Activated CD8-positive, alpha-beta memory T cell treated with anti-CD3 and anti-CD28 coated beads for 36 hours (primary cell): Measurements from ENCODE around the gene FRYL. TPM values are rescaled to one million over a fixed set of nuclear protein-coding genes. Genes with fewer than 3 reads are reported as not detected.
"Not testable (repeated sequence)": the region's sequence is repeated elsewhere in the genome, so short reads cannot be mapped to it uniquely, and the experiment has no call there.

Experiments
- CTCF ChIA-PET: fragments of 350-600 bp; sonication (Branson Sonifier 250); formaldehyde crosslinking; loops from one replicate; lab custom pipeline; 2021; ENCODE audit warnings: antibody characterized with exemption; lab: Charles Lee
- POLR2A ChIA-PET: fragments of 350-600 bp; sonication (Branson Sonifier 250); formaldehyde crosslinking; loops from one replicate; lab custom pipeline; 2021; ENCODE audit warnings: antibody characterized with exemption; lab: Charles Lee
- total RNA-seq, 2 experiments: library from RNA; stranded (reverse); gene quantifications; one replicate each; pipeline ENCODE4 v1.2.3, GENCODE V29; 2021

Gene FRYL
- total RNA-seq, 2 experiments from 2014 or later, result 68.7 to 77.1 TPM

DNA sequence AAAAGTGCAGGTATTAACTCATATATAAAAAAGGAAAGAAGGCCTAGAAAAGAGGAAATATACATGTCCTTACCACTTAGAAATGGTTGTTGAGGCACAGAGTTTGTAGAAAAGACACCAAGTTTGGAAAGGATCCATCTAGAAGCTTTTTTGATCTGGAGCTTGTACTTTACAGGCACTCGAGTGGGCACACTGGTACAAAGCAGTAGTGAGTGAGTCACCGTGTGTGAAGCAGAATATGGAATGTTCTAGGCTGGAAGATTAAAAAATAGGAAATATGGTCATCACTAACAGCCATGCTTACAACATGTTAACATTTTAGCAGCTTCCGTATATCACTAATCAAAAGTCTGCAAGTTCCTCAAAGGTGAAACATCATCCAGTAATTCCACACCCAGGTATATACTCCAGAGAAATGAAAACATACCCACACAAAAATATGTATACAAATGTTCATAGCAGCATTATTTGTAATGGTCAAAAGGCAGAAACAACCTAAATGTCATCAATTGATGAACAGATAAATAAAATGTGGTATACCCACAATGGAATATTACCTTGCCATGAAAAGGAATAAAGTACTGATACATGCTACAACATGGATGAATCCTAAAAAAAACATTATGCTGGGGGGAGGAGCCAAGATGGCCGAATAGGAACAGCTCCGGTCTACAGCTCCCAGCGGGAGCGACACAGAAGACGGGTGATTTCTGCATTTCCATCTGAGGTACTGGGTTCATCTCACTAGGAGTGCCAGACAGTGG, 69.5 kb downstream of the FRYL start:
- ChIA-PET CTCF (no interaction called here), POLR2A (no interaction called here)

GRCh38 chr4:48709901-48710300, 70.2 kb downstream of the FRYL start:
- CTCF ChIA-PET, result no interaction called here
- POLR2A ChIA-PET, result no interaction called here

DNA sequence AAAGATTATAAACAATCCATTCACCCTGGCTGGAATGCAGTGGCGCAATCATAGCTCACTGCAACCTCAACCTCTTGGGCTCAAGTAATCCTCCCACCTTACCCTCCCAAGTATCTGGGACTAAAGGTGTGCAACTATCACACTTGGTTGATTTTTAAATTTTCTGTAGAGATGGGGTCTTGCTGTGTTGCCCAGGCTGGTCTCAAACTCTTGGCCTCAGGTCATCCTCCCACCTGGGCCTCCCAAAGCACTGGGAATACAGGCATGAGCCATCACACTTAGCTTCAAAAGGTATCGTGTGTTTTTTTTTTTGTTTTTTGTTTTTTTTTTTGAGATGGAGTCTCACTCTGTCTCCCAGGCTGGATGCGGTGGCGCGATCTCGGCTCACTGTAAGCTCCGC, 71.5 kb downstream of the FRYL start:
- POLR2A ChIA-PET, result no interaction called here
- CTCF ChIA-PET, result interaction anchor here (0.5 kb wide), 1 partner anchor 106 kb away, joined by 3 read pairs; no protein-coding TSS in a partner anchor

DNA sequence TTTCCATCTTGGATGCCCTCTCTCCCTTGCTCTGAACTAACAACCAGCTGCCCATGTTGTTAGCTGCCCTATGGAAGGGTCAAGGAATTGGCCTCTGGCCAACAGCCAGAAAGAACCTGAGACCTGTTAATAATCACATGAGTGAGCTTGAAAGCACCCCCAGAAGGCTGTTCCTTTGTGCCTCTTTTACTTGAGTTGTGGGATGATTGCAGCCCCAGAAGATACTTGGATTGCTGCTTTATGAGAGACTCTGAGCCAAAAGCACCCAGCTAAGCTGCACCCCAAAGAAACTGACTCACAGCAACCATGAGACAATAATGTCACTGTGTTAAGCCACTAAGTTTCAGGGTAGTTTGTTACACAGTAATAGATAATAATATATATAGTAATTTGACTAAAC, 73.3 kb downstream of the FRYL start:
- ChIA-PET CTCF (no interaction called here), POLR2A (no interaction called here)

DNA sequence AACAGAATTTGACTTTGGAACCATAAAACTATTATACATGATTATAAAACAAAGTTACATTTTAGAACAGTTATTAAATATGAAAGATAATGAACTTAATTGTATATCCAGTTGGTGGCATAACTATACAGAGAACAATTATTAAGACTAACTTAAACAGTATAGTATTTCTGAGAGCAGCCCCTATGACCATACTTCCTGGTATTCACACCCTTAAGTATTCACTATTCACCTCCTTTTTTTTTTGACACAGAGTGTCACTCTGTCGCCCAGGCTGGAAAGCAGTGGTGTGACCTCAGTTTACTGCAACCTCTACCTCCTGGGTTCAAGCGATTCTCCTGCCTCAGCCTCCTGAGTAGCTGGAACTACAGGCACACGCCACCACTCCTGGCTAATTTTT, 74.5 kb downstream of the FRYL start:
- ChIA-PET POLR2A (no interaction called here), CTCF (interaction anchor here (0.6 kb wide), 1 partner anchor 8 kb away, joined by 3 read pairs; no protein-coding TSS in a partner anchor)

DNA sequence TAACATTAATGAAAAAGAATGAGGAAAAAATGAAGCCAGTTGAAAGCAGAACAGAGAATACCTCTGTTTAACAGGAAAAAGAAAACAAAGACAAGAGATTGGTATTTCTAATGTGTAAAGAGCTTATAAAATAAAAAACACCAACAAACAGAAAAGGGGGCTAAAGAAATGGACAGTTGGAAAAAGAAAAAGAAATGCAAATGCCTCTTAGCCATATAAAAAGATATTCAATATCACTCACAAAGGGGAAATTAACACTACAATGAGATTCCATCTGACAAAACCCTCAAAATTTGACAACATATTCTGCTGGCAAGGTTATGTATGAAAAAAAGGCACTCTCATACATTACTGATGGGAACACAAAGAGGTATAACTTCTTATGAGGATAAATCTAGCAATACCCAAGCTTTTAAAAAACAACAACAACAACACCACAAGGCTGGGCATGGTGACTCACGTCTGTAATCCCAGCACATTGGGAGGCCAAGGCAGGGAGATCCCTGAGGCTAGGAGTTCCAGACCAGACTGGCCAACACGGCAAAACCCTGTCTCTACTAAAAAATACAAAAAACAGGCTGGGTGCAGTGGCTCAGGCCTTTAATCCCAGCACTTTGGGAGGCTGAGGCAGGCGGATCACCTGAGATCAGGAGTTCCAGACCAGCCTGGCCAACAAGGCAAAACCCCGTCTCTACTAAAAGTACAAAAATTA, 75.8 kb downstream of the FRYL start:
- ChIA-PET CTCF (interaction anchor here (1.1 kb wide), 1 partner anchor 25 kb away, joined by 6 read pairs; no protein-coding TSS in a partner anchor), POLR2A (no interaction called here)

DNA sequence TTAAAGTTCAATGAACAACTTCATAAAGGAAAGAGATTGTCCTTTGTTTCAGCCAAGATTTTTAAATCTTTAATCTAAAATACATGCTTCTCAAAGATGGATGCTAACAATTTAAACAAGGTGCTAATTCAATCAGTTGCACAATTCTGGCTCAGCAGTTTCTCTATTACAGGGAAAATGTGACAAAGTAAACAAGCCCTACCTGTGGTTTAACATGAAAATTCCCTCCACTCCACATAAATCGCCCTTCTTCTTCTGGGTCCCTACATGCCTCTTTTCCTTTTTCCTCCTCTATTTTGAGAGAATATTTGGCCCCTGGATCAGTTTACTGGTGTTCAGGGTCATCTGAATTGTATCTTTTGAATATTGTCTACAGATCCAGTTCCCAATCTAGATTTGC, 80.6 kb downstream of the FRYL start:
- ChIA-PET CTCF (no interaction called here), POLR2A (no interaction called here)

DNA sequence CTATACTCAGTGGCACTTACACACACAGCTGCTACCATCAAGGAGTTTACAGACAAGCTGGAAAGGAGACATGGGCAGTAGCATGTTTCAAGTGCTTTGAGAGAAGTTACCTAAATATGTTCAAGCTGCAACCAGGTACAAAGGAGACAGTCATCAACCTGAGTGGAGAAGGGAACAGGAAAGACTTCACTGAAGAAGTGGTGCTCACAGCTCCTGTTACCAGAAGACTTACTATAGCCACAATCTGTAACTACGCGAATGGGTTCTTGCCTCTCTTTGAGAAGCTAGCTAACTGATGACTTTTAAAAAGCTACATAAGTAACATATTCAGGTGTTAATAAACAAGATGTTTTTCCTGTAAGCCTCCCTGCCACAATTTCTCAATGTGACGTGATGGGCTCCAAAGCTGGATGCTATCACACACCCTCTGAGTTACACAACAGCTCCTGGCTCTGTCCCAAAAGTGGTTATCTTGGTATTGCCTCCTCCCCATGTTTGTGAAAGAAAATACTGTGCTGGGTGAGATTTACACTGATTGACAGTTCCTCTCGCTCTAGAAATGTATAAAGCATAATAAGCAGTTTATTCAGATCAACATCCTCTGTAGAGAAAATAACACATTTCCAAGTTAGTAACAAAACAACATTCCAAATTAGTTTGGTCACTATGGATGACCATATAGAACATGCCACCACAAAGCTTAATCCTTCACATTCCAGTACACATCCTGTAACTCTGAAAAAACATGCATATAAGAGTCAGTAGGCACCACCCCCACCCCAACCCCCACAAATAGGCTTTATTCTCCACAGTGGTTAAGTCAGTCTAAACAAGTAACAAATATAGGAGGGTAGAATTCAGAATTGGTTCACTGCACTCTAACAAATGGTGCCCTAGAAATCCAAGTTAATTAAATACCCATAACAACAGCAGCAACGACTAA, 81.8 kb downstream of the FRYL start:
- ChIA-PET CTCF (interaction anchor here (0.8 kb wide), 1 partner anchor 12 kb away, joined by 3 read pairs; no protein-coding TSS in a partner anchor), POLR2A (no interaction called here)

DNA sequence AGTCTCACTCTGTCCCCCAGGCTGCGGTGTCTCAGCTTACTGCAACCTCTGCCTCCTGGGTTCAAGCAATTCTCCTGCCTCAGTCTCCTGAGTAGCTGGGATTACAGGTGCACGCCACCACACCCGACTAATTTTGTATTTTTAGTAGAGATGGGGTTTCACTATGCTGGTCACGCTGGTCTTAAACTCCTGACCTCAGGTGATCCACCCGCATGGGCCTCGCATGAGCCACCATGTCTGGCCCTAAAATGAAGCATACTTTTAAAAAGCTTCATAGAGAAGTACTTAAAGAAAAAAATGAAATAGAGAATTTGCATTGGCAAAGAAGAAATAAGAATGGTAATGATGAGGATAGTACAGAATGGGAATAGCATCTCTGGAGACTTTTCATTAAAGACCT, 82.6 kb downstream of the FRYL start:
- CTCF ChIA-PET, POLR2A ChIA-PET: not testable (repeated sequence)

- ChIA-PET POLR2A (interaction anchor here (0.6 kb wide), 1 partner anchor 179 kb away, joined by 3 read pairs; no protein-coding TSS in a partner anchor), CTCF (no interaction called here)
Observed at GRCh38 chr4:48694824-48695223, 85.3 kb downstream of the FRYL start.

DNA sequence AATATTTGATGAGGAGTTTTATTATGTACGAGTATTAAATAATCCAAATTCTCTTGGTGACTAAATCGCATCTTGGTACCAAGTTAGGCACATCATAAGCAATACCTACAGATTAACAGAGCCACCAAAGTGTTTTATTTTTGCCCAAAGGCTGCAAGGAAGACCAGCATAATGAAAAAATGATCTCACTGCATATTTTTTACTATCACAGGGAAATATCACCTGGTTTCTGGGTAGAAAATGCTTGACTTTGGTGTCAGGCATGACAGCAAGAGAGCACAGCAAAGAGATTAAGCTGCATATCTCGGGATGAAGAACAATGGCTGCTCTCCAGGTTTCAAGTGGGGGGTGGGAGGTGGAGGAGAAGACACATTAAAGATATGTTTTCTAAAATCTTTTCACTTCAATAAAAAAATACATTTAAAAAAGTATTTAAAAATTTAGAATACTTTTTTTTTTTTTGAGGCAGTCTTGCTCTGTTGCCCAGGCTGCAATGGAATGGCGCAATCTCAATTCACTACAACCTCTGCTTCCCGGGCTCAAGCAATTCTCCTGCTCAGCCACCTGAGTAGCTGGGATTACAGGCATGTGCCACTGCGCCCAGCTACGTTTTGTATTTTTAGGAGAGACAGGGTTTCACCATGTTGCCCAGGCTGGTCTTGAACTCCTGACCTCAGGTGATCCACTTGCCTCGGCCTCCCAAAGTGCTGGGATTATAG, 86.1 kb downstream of the FRYL start:
- CTCF ChIA-PET, result interaction anchor here (0.7 kb wide), 1 partner anchor 111 kb away, joined by 3 read pairs; no protein-coding TSS in a partner anchor
- POLR2A ChIA-PET, result interaction anchor here (0.6 kb wide), 1 partner anchor 178 kb away, joined by 3 read pairs; no protein-coding TSS in a partner anchor

DNA sequence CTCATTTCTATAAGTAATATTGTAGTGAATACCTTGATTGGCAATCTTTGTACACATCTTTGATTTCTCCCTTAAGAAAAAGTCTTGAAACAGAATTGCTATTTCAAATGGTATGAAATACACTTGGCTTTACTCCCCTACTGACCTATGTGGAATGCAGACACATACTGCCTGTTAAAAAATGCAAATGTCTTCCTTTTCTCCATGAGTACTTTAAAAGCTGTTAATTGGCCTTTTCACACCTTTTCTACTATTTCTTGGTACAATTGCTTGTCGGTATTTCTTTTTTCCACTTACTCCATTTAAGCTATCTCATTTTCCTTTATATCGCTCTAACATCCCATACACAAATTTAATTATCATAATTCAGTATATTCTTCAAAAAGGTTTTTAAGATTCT, 87.2 kb downstream of the FRYL start:
- ChIA-PET POLR2A (no interaction called here), CTCF (interaction anchor here (0.6 kb wide), 1 partner anchor 90 kb away, joined by 4 read pairs; no protein-coding TSS in a partner anchor)

- ChIA-PET POLR2A (no interaction called here), CTCF (no interaction called here)
Observed at GRCh38 chr4:48692044-48692443, 88.0 kb downstream of the FRYL start.

DNA sequence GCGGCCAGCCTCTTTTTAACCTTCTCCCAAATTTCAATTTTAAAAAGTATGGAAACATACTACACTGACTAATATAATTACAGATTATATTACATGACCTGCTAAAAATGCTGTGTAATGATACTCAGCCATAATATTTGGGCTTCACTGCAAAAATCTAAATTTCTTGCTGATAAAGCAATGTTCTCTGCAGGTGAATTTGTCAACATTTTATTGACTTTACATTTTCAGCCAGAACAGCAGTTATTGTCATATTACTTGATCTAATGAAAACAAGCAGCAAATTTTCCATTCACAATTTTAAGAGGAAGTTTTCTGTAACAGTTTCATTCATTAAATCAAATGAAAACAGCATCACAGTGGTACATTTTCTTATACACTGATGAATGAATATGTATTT, 91.1 kb downstream of the FRYL start:
- POLR2A ChIA-PET, result no interaction called here
- CTCF ChIA-PET, result no interaction called here

- POLR2A ChIA-PET, result interaction anchor here (0.6 kb wide), 1 partner anchor 9 kb away, joined by 3 read pairs; no protein-coding TSS in a partner anchor
- CTCF ChIA-PET, result no interaction called here
Observed at GRCh38 chr4:48687313-48688051, 92.6 kb downstream of the FRYL start.

- ChIA-PET CTCF (interaction anchor here (1.0 kb wide), 1 partner anchor 12 kb away, joined by 3 read pairs; no protein-coding TSS in a partner anchor), POLR2A (no interaction called here)
Observed at GRCh38 chr4:48686369-48686768, 93.7 kb downstream of the FRYL start.

GRCh38 chr4:48683784-48684666, 96.1 kb downstream of the FRYL start:
- CTCF ChIA-PET, result no interaction called here

More at GRCh38 chr4:48683784-48684666, 96.1 kb downstream of the FRYL start:
- POLR2A ChIA-PET, result no interaction called here
